IMR-90 (cell line): ENCODE results near the gene CEP57L1. TPM values are rescaled to one million over a fixed set of nuclear protein-coding genes. Genes with fewer than 3 reads are reported as not detected.

Source experiments
- ATAC-seq: fragments of 200-7000 bp; cut with Tn5 transposase; 2 replicates; pipeline ENCODE4 v1.9.1; 2020; ENCODE audit warnings: low read depth, mild to moderate bottlenecking, moderate library complexity
- BruUV-seq: library from RNA; stranded (reverse); fragments of 400-500 nt; replicated peaks from 2 replicates; lab custom pipeline; 2021; lab: Mats Ljungman, UMichigan
- CTCF ChIA-PET: fragments of 300-600 bp; formaldehyde crosslinking; extraction: SDS; loops from one replicate; lab custom pipeline; 2021; ENCODE audit warnings: antibody characterized with exemption; lab: Yijun Ruan, JAX
- POLR2A ChIA-PET: fragments of 300-600 bp; sonication (Branson Sonifier 250); formaldehyde crosslinking; loops from one replicate; lab custom pipeline; 2022; ENCODE audit warnings: antibody characterized with exemption; ENCODE audit not compliant: unreplicated experiment; lab: Charles Lee
- DNase-seq: peaks from one replicate; pipeline ENCODE4 v3.0.0; 2013
- H2AFZ ChIP-seq: replicated peaks from 2 replicates; pipeline ENCODE3; 2013; ENCODE audit warnings: low read length, mild to moderate bottlenecking; ENCODE audit not compliant: poor library complexity
- H2AK5ac ChIP-seq: 2 replicates; pipeline ENCODE4 v1.6.1; 2013; ENCODE audit warnings: low read depth, low read length, inconsistent platforms
- H2AK9ac ChIP-seq: replicated peaks from 2 replicates; pipeline ENCODE3; 2013; ENCODE audit warnings: mild to moderate bottlenecking, low read depth, low read length, moderate library complexity; ENCODE audit not compliant: poor library complexity
- H2BK120ac ChIP-seq: 2 replicates; pipeline ENCODE4 v1.6.1; 2013; ENCODE audit warnings: low read depth, low read length, inconsistent platforms
- H2BK15ac ChIP-seq: 3 replicates; pipeline ENCODE4 v1.6.1; 2013; ENCODE audit warnings: low read depth, low read length, inconsistent platforms
- H2BK20ac ChIP-seq: 2 replicates; pipeline ENCODE4 v1.6.1; 2013; ENCODE audit warnings: low read depth, mild to moderate bottlenecking, inconsistent platforms, low read length, moderate library complexity
- H2BK5ac ChIP-seq: 2 replicates; pipeline ENCODE4 v1.6.1; 2013; ENCODE audit warnings: mild to moderate bottlenecking, low read depth, low read length, inconsistent platforms; ENCODE audit not compliant: poor library complexity, severe bottlenecking
- H3K14ac ChIP-seq: replicated peaks from 2 replicates; pipeline ENCODE4 v1.6.1; 2013; ENCODE audit warnings: low read depth, low read length, inconsistent platforms
- H3K18ac ChIP-seq: 2 replicates; pipeline ENCODE4 v1.6.1; 2013; ENCODE audit warnings: low read depth, low read length, control low read depth
- H3K23ac ChIP-seq: 2 replicates; pipeline ENCODE4 v1.6.1; 2013; ENCODE audit warnings: low read depth, low read length, inconsistent platforms
- H3K27ac ChIP-seq: 2 replicates; pipeline ENCODE4 v1.5.1; 2013; ENCODE audit warnings: mild to moderate bottlenecking, control low read depth, low read length; ENCODE audit not compliant: insufficient read depth
- H3K27me3 ChIP-seq: 2 replicates; pipeline ENCODE4 v1.6.1; 2013; ENCODE audit warnings: low read length; ENCODE audit not compliant: control insufficient read depth, insufficient read depth
- H3K36me3 ChIP-seq: 2 replicates; pipeline ENCODE4 v1.6.1; 2013; ENCODE audit warnings: low read length, mixed read lengths; ENCODE audit not compliant: control insufficient read depth, insufficient read depth
- H3K4ac ChIP-seq: 2 replicates; pipeline ENCODE4 v1.6.1; 2013; ENCODE audit warnings: low read depth, low read length, inconsistent platforms
- H3K4me1 ChIP-seq: 2 replicates; pipeline ENCODE4 v1.6.1; 2013; ENCODE audit warnings: low read length, mixed read lengths; ENCODE audit not compliant: control insufficient read depth, insufficient read depth
- H3K4me2 ChIP-seq: 2 replicates; pipeline ENCODE4 v1.6.1; 2013; ENCODE audit warnings: low read depth, mild to moderate bottlenecking, control low read depth, low read length, moderate library complexity
- H3K4me3 ChIP-seq: 2 replicates; pipeline ENCODE4 v1.5.1; 2013; ENCODE audit warnings: low read depth, mild to moderate bottlenecking, control low read depth, low read length, moderate library complexity; ENCODE audit not compliant: insufficient read depth
- H3K56ac ChIP-seq: 2 replicates; pipeline ENCODE4 v1.6.1; 2013; ENCODE audit warnings: low read length, inconsistent platforms; ENCODE audit not compliant: insufficient read depth; ENCODE audit errors: extremely low read depth
- H3K79me1 ChIP-seq, 2 experiments: 2 replicates each; pipeline ENCODE4 v1.6.1; 2013; ENCODE audit warnings: low read length in 2 of 2, inconsistent platforms in 1 of 2, low read depth in 1 of 2
- H3K9ac ChIP-seq: 2 replicates; pipeline ENCODE4 v1.6.1; 2013; ENCODE audit warnings: low read depth, low read length, control low read depth
- H3K9me1 ChIP-seq: 2 replicates; pipeline ENCODE4 v1.6.1; 2013; ENCODE audit warnings: low read length, inconsistent platforms; ENCODE audit not compliant: insufficient read depth
- H3K9me3 ChIP-seq: 2 replicates; pipeline ENCODE4 v1.6.1; 2013; ENCODE audit warnings: low read length; ENCODE audit not compliant: control insufficient read depth, insufficient read depth
- H4K20me1 ChIP-seq: 2 replicates; pipeline ENCODE4 v1.6.1; 2013; ENCODE audit warnings: low read length, inconsistent platforms; ENCODE audit not compliant: insufficient read depth
- H4K5ac ChIP-seq: 2 replicates; pipeline ENCODE4 v1.6.1; 2013; ENCODE audit warnings: mild to moderate bottlenecking, low read depth, low read length, control low read depth
- H4K8ac ChIP-seq, 2 experiments: 2 replicates each; pipeline ENCODE4 v1.6.1; 2013; ENCODE audit warnings: low read depth in 2 of 2, low read length in 2 of 2, control low read depth in 1 of 2, inconsistent platforms in 1 of 2
- H4K91ac ChIP-seq: 2 replicates; pipeline ENCODE4 v1.6.1; 2013; ENCODE audit warnings: low read depth, low read length, inconsistent platforms; ENCODE audit not compliant: insufficient read depth
- BHLHE40 ChIP-seq: fragments of 150-350 bp; IDR thresholded peaks from 2 replicates; pipeline ENCODE4 v1.6.1; 2016; ENCODE audit warnings: mild to moderate bottlenecking, low read depth, low read length
- CEBPB ChIP-seq: IDR thresholded peaks from 2 replicates; pipeline ENCODE4 v1.6.1; 2012; ENCODE audit warnings: low read depth, low read length, improper control_type of control experiment
- CHD1 ChIP-seq: IDR thresholded peaks from 2 replicates; pipeline ENCODE4 v1.6.1; 2012; ENCODE audit warnings: low read depth, low read length, improper control_type of control experiment
- FOS ChIP-seq: fragments of 150-350 bp; IDR thresholded peaks from 2 replicates; pipeline ENCODE4 v1.6.1; 2016; ENCODE audit warnings: low read depth, low read length
- MAFK ChIP-seq: IDR thresholded peaks from 2 replicates; pipeline ENCODE4 v1.6.1; 2012; ENCODE audit warnings: low read depth, low read length, improper control_type of control experiment
- MAZ ChIP-seq: IDR thresholded peaks from 2 replicates; pipeline ENCODE4 v1.6.1; 2012; ENCODE audit warnings: low read depth, mild to moderate bottlenecking, low read length, improper control_type of control experiment, moderate library complexity, borderline replicate concordance
- MXI1 ChIP-seq: IDR thresholded peaks from 2 replicates; pipeline ENCODE4 v1.6.1; 2012; ENCODE audit warnings: low read depth, mild to moderate bottlenecking, low read length, moderate library complexity, borderline replicate concordance
- NFE2L2 ChIP-seq: fragments of 150-350 bp; IDR thresholded peaks from 2 replicates; pipeline ENCODE4 v1.6.1; 2016; ENCODE audit warnings: low read depth, mild to moderate bottlenecking, low read length
- POLR2A ChIP-seq: IDR thresholded peaks from 2 replicates; pipeline ENCODE4 v1.6.1; 2012; ENCODE audit warnings: mild to moderate bottlenecking, low read depth, low read length
- RAD21 ChIP-seq: IDR thresholded peaks from 2 replicates; pipeline ENCODE4 v1.6.1; 2012; ENCODE audit warnings: low read length, improper control_type of control experiment
- RCOR1 ChIP-seq: IDR thresholded peaks from 2 replicates; pipeline ENCODE4 v1.6.1; 2012; ENCODE audit warnings: mild to moderate bottlenecking, low read length, improper control_type of control experiment; ENCODE audit not compliant: insufficient replicate concordance
- RFX5 ChIP-seq: IDR thresholded peaks from 2 replicates; pipeline ENCODE4 v1.8.0; 2012; ENCODE audit warnings: low read depth, mild to moderate bottlenecking, low read length, moderate library complexity
- SMC3 ChIP-seq: fragments of 150-350 bp; IDR thresholded peaks from 2 replicates; pipeline ENCODE4 v1.6.1; 2016; ENCODE audit warnings: low read depth, mild to moderate bottlenecking, antibody characterized with exemption, low read length, moderate library complexity
- dilution Hi-C: fragments of 300-500 bp; cut with HindIII; formaldehyde crosslinking; loops from one replicate; pipeline ENCODE4 v1.14.3; 2018; ENCODE audit warnings: low sequenced_read_pairs; ENCODE audit not compliant: unreplicated experiment
- in situ Hi-C: fragments of 300-500 bp; cut with MboI; formaldehyde crosslinking; loops from 3 replicates; pipeline ENCODE4 v1.14.3; 2019; ENCODE audit warnings: low sequenced_read_pairs, inconsistent platforms, mixed read lengths
- intact Hi-C: fragments of 100-400 bp; cut with micrococcal nuclease; formaldehyde crosslinking; loops from 2 replicates; pipeline ENCODE4 v1.10.0; 2022
- polyA plus RNA-seq, 3 experiments: library from polyadenylated mRNA; depleted of rRNA; stranded (reverse); fragments of >200 nt; gene quantifications; 2 replicates each; pipeline ENCODE4 v1.2.3, GENCODE V29; 2012; ENCODE audit warnings: low replicate concordance in 1 of 3
- total RNA-seq: library from RNA; depleted of rRNA; stranded (reverse); fragments of >200 nt; gene quantifications from 2 replicates; pipeline ENCODE4 v1.2.3, GENCODE V29; 2012
- TF ChIP-seq, protein P1 (sequence below): fragments of 150-350 bp; IDR thresholded peaks from 2 replicates; pipeline ENCODE4 v1.6.1; 2016; ENCODE audit warnings: low read depth, mild to moderate bottlenecking, low read length, moderate library complexity, borderline replicate concordance
- TF ChIP-seq, protein P2 (sequence below): fragments of 150-350 bp; IDR thresholded peaks from 2 replicates; pipeline ENCODE4 v1.6.1; 2017; ENCODE audit warnings: mild to moderate bottlenecking, antibody characterized with exemption, low read length, low read depth
- TF ChIP-seq, protein P3 (sequence below): conservative IDR thresholded peaks from 2 replicates; pipeline ENCODE4 v1.5.1; 2012; ENCODE audit warnings: mild to moderate bottlenecking, low read depth, low read length, improper control_type of control experiment

CEP57L1 gene
- total and polyA plus RNA-seq, 2 of the 4 experiments (the other 2 are of a cell fraction): 10.3 to 21.9 TPM

DNA sequence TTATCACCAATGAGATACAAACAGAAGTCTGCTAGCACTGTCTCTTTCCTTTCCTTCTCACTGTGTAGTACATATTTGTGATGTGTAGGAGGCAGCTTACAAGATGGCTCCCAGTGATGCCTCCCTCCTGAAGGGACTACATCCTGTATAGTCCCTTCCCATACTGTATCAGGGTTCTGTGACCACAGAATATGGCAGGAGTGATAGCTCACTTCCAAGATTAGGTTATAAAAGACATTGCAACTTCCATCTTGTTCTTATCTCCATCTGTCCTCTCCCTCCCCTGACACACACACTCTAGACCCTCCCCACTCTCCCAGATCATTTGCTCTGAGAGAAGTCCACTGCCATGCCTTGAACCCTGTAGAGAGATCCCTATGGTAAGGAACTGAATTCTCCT, 38.6 kb upstream of the CEP57L1 start:
- no TSS peak for BruUV-seq
- H3K27ac ChIP-seq: no peak overlapping the region
- no peaks in the 10 kb centered on the region for H3K27me3 ChIP-seq
- no peaks in the 10 kb centered on the region for H4K20me1 ChIP-seq
- DNase-seq: no peak
- H4K91ac ChIP-seq: no peak overlapping the region
- in situ Hi-C loops: no loop called here
- peaks cover 5 to 9% of the 10 kb centered on the region in 2 experiments; a peak in 2 of 4 replicates for H3K79me1 ChIP-seq
- no peak overlapping the region for H2BK5ac ChIP-seq
- H2BK20ac ChIP-seq: no peak overlapping the region
- no peak for ATAC-seq
- no peak overlapping the region for H3K4ac ChIP-seq
- no peak overlapping the region for H3K4me3 ChIP-seq
- H4K8ac ChIP-seq: no peak overlapping the region
- no peaks in the 10 kb centered on the region for H3K9me3 ChIP-seq
- H3K4me1 ChIP-seq: peaks cover 2% of the 10 kb centered on the region; the same call in 1 of the 2 replicates
- H2AK9ac ChIP-seq: no peak overlapping the region
- no peak overlapping the region for H3K14ac ChIP-seq
- H3K18ac ChIP-seq: no peak overlapping the region
- dilution Hi-C loops: loop anchor here (25.0 kb wide), 1 partner anchor 519 kb away; no protein-coding TSS in a partner anchor
- H2AFZ ChIP-seq: no peak overlapping the region
- no peak overlapping the region for H4K5ac ChIP-seq
- intact Hi-C loops: no loop called here
- no peak overlapping the region for H2AK5ac ChIP-seq
- POLR2A ChIA-PET: no interaction called here
- no peak overlapping the region for H3K56ac ChIP-seq
- H3K36me3 ChIP-seq: no peaks in the 10 kb centered on the region
- H2BK15ac ChIP-seq: no peak overlapping the region
- no peak overlapping the region for H3K9ac ChIP-seq
- peaks cover 2% of the 10 kb centered on the region; the same call in 1 of the 2 replicates for H3K9me1 ChIP-seq
- no peak overlapping the region for H2BK120ac ChIP-seq
- no peak overlapping the region for H3K23ac ChIP-seq
- CTCF ChIA-PET: no interaction called here
- H3K4me2 ChIP-seq: no peak overlapping the region
- TF ChIP-seq RFX5 (no peak), NFE2L2 (no peak), RAD21 (no peak), MAFK (no peak), SMC3 (no peak), FOS (no peak), CEBPB (no peak), POLR2A (no peak), MAZ (no peak), RCOR1 (no peak), CHD1 (no peak), MXI1 (no peak), BHLHE40 (no peak)
- TF ChIP-seq, protein P1, sequence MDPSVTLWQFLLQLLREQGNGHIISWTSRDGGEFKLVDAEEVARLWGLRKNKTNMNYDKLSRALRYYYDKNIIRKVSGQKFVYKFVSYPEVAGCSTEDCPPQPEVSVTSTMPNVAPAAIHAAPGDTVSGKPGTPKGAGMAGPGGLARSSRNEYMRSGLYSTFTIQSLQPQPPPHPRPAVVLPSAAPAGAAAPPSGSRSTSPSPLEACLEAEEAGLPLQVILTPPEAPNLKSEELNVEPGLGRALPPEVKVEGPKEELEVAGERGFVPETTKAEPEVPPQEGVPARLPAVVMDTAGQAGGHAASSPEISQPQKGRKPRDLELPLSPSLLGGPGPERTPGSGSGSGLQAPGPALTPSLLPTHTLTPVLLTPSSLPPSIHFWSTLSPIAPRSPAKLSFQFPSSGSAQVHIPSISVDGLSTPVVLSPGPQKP: no peak
- TF ChIP-seq, protein P2, sequence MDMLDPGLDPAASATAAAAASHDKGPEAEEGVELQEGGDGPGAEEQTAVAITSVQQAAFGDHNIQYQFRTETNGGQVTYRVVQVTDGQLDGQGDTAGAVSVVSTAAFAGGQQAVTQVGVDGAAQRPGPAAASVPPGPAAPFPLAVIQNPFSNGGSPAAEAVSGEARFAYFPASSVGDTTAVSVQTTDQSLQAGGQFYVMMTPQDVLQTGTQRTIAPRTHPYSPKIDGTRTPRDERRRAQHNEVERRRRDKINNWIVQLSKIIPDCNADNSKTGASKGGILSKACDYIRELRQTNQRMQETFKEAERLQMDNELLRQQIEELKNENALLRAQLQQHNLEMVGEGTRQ: no peak
- TF ChIP-seq, protein P3, sequence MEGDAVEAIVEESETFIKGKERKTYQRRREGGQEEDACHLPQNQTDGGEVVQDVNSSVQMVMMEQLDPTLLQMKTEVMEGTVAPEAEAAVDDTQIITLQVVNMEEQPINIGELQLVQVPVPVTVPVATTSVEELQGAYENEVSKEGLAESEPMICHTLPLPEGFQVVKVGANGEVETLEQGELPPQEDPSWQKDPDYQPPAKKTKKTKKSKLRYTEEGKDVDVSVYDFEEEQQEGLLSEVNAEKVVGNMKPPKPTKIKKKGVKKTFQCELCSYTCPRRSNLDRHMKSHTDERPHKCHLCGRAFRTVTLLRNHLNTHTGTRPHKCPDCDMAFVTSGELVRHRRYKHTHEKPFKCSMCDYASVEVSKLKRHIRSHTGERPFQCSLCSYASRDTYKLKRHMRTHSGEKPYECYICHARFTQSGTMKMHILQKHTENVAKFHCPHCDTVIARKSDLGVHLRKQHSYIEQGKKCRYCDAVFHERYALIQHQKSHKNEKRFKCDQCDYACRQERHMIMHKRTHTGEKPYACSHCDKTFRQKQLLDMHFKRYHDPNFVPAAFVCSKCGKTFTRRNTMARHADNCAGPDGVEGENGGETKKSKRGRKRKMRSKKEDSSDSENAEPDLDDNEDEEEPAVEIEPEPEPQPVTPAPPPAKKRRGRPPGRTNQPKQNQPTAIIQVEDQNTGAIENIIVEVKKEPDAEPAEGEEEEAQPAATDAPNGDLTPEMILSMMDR: no peak
